Measurements from ENCODE around the gene COX6B1. TPM values are rescaled to one million over a fixed set of nuclear protein-coding genes. Genes with fewer than 3 reads are reported as not detected.
A peak's percentile ranks its signal among the peaks of the same experiment; 100 is the strongest.

The COX6B1 gene
- total and polyA plus RNA-seq, 2 of the 8 experiments (the other 6 are each of a cell fraction or from before 2014, with no cell fraction given), result 437 to 1,052 TPM

- no peak overlapping the region for H2AK5ac ChIP-seq (ENCODE audit: low read depth, low read length)
- peak; percentile 88 to 95 for DNase-seq (ENCODE audit: low read depth in 1 of 2, low spot score in 2 of 2)
- peaks cover 0 to 6% (median 3%) of the 10 kb centered on the region in 4 experiments; a peak in 4 of 7 replicates for H3K27me3 ChIP-seq (replicated peaks in 1 of 4; ENCODE audit: control insufficient read depth in 3 of 4, extremely low read depth in 1 of 4, insufficient read depth in 3 of 4, low read length in 3 of 4)
- H4K91ac ChIP-seq (replicated peaks; ENCODE audit: insufficient read length, low read length), result peak overlapping the region; percentile 17
- H3K4me1 ChIP-seq (replicated peaks in 1 of 4; ENCODE audit: control insufficient read depth in 3 of 4, insufficient read depth in 4 of 4, low read length in 3 of 4), result peaks cover 7 to 29% (median 16%) of the 10 kb centered on the region in 4 experiments
- H2BK15ac ChIP-seq (ENCODE audit: low read length), result no peak overlapping the region
- H4K5ac ChIP-seq (ENCODE audit: insufficient read length, low read depth, low read length), result no peak overlapping the region
- H3K79me2 ChIP-seq (ENCODE audit: control insufficient read depth in 1 of 2, insufficient read depth in 2 of 2, low read length in 2 of 2), result peaks cover 5 to 10% of the 10 kb centered on the region in 2 experiments; a peak in 3 of 4 replicates
- no peaks in the 10 kb centered on the region for H4K20me1 ChIP-seq (replicated peaks in 1 of 2; ENCODE audit: control insufficient read depth in 1 of 2, insufficient read depth in 2 of 2, low read length in 2 of 2)
- no peak overlapping the region for H3K18ac ChIP-seq (ENCODE audit: extremely low read depth, low read length)
- no peak overlapping the region for H3K23ac ChIP-seq (ENCODE audit: insufficient read length)
- no peaks in the 10 kb centered on the region for H3K36me3 ChIP-seq (ENCODE audit: control insufficient read depth in 2 of 4, insufficient read depth in 4 of 4, low read length in 3 of 4)
- H2BK120ac ChIP-seq (replicated peaks; ENCODE audit: low read depth, low read length), result no peak overlapping the region
- H3K9ac ChIP-seq (replicated peaks in 1 of 4; ENCODE audit: extremely low read depth in 1 of 4, low read depth in 3 of 4, low read length in 3 of 4), result no peak overlapping the region; a peak in 1 of 7 replicates
- H3K4ac ChIP-seq (replicated peaks; ENCODE audit: insufficient read length, low read depth, low read length), result no peak overlapping the region
- no peak overlapping the region for H3K14ac ChIP-seq (ENCODE audit: insufficient read length)
- H3K9me3 ChIP-seq (ENCODE audit: insufficient read depth in 2 of 2, low read depth in 1 of 2, low read length in 1 of 2), result no peaks in the 10 kb centered on the region
- peak overlapping the region; percentile 85 to 88 for H3K4me2 ChIP-seq (ENCODE audit: insufficient read depth in 1 of 2, low read depth in 2 of 2, low read length in 2 of 2)
- H2BK20ac ChIP-seq (ENCODE audit: low read length), result no peak overlapping the region
- peak overlapping the region; percentile 37 for H3K56ac ChIP-seq (replicated peaks; ENCODE audit: insufficient read length, low read depth, low read length)
- no peak overlapping the region; the same call in 1 of the 2 replicates for H2BK5ac ChIP-seq (ENCODE audit: low read depth, low read length)
- TF ChIP-seq CBX5 (IDR thresholded peaks at IDR 0.05; ENCODE audit: low read depth, low read length), result no peak
- peak in 1 of 2 experiments; percentile 29; a peak in 1 of 3 replicates for TF ChIP-seq POLR2A (IDR thresholded peaks at IDR 0.05; ENCODE audit: control extremely low read depth in 1 of 2, low read depth in 2 of 2, low read length in 2 of 2)
- peak in 1 of 2 experiments; percentile 68; a peak in 2 of 4 replicates for TF ChIP-seq SIN3A (conservative IDR thresholded peaks at IDR 0.05 in 1 of 2, IDR thresholded peaks at IDR 0.05 in 1 of 2; ENCODE audit: low read depth in 1 of 2, low read length in 2 of 2)
- TF ChIP-seq MAX (IDR thresholded peaks at IDR 0.05), result peak; percentile 70; the same call in 1 of the 2 replicates
- peak in 1 of 2 experiments; percentile 62; a peak in 1 of 4 replicates for TF ChIP-seq HDAC2 (IDR thresholded peaks at IDR 0.05; ENCODE audit: borderline replicate concordance in 1 of 2, low read depth in 2 of 2, low read length in 2 of 2)
- no peak for TF ChIP-seq BCL11A (IDR thresholded peaks at IDR 0.05; ENCODE audit: low read depth in 2 of 2, low read length in 2 of 2)
- TF ChIP-seq SP1 (IDR thresholded peaks at IDR 0.05; ENCODE audit: low read depth, low read length), result 0 out of 2 replicates have a peak, but pooled peaks have one; percentile 12
- TF ChIP-seq E2F6 (IDR thresholded peaks at IDR 0.05), result peak; percentile 71
- H3K79me1 ChIP-seq (ENCODE audit: low read depth, low read length), result no peaks in the 10 kb centered on the region
- 2% methylated on average over 34 of the region's 60 CpGs; no CpG with 5 or more reads in 1 of the 2 experiments for WGBS, 2 experiments (ENCODE audit: extremely low coverage in 1 of 2, insufficient coverage in 1 of 2, insufficient read length in 1 of 2, insufficient replicate concordance in 2 of 2, low coverage in 1 of 2, low lambda C conversion rate in 2 of 2, missing lambda C conversion rate in 1 of 2)
- H4K8ac ChIP-seq (ENCODE audit: extremely low read depth, insufficient read depth, low read length), result peak overlapping the region; percentile 28; the same call in 1 of the 2 replicates
- no peak for FAIRE-seq
- peaks cover 23% of the 10 kb centered on the region; the same call in 1 of the 2 replicates for H3K23me2 ChIP-seq (ENCODE audit: low read depth, low read length)
- peak overlapping the region; percentile 30; the same call in 1 of the 2 replicates for H2AFZ ChIP-seq (ENCODE audit: low read length)
- H2BK12ac ChIP-seq (ENCODE audit: low read depth, low read length), result no peak overlapping the region
- no peak overlapping the region for H3K27ac ChIP-seq (ENCODE audit: low read depth, low read length)
- POLR2A ChIA-PET (ENCODE audit: partially characterized antibody), result interaction anchor here (0.6 to 3.4 kb wide), 17 partner anchors 12 to 651 kb away, joined by 3 to 13 read pairs (median 4); partner anchors contain the start of gene HAUS5
- peak overlapping the region; percentile 48 to 63 (median 56) for H3K4me3 ChIP-seq (ENCODE audit: extremely low read depth in 1 of 4, insufficient read depth in 2 of 4, low read depth in 3 of 4, low read length in 4 of 4)
- CTCF ChIA-PET (ENCODE audit: partially characterized antibody), result interaction anchor here (0.9 to 3.6 kb wide), 5 partner anchors 58 to 291 kb away, joined by 3 to 17 read pairs (median 4); no protein-coding TSS in a partner anchor
Measured at GRCh38 chr19:35644206-35644986, 3.7 kb upstream of the COX6B1 start.
